Femur (tissue), 1 donor: ENCODE data around the gene SSNA1.
"Not testable (repeated sequence)": the region's sequence is repeated elsewhere in the genome, so short reads cannot be mapped to it uniquely, and the experiment has no call there.

Source experiments
- DNase-seq: peaks from one replicate; pipeline ENCODE4 v3.0.0-alpha.2; 2017

Gene SSNA1

GRCh38 chr9:137234758-137235423 lies 46.4 kb downstream of the SSNA1 start:
- no peak for DNase-seq

GRCh38 chr9:137235424-137236237 lies 47.2 kb downstream of the SSNA1 start:
- no peak for DNase-seq

DNA sequence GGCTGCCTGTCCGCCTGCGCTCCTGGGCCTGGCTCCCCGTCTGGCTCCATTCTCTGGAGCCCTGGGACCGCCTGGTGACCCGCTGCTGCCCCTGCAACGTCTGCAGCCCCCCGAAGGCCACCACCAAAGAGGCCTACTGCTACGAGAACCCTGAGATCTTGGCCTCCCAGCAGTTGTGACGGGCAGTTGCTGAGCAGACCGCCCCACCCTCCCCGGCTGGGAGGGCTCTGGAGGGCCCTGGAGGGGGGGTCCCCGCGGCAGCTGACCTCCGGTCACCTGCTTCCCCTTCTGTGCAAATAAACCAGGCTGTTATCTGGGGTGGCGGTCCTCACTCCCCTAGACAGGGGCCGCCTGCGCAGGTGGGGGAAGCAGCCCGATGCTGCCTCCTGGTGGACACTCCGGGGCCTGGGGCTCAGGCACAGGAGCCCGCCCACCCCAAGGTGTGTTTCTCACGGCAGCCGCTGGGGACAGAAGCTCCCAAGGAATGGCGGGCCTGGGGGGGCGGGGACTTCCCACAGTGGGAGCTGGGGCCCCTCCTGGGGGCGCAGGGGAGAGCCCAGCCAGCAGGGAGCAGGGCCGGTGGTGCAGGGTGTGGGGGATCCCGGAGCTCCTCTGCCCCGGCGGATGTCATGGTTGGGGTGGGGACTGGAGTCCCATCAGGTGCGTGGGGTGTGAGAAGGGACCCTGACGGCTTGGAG lies 47.9 kb downstream of the SSNA1 start:
- DNase-seq: peak; percentile 90

DNA sequence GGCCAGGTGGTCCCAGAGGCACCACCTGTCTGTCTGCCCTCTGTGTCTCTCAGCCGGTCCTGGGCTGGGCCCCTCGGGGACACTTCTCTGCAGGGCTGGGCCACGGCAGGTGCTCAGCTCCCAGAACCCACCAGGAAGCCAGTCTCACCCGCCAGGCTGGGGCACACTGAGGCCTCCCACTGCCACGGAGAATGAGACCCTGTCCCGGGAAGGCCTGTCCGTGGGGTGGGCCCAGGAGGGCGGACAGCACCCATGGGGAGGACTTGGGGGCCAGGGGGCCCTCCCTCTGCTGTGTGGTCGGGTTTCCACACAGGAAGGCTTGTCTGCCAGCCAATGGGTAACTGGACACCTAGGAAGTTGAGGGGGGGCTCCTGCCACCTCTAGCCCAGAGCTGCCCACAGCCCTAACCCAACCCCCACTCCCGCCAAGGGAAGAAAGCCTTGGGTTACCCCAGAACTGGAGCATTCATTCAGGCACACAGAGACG lies 48.5 kb downstream of the SSNA1 start:
- peak; percentile 51 for DNase-seq

GRCh38 chr9:137237759-137238726 lies 49.6 kb downstream of the SSNA1 start:
- DNase-seq: peak; percentile 75

- DNase-seq: not testable (repeated sequence)
Measured at GRCh38 chr9:137239541-137240200, 51.2 kb downstream of the SSNA1 start.
